Measurements from ENCODE around the gene RHBDL2.

RHBDL2 gene, protein sequence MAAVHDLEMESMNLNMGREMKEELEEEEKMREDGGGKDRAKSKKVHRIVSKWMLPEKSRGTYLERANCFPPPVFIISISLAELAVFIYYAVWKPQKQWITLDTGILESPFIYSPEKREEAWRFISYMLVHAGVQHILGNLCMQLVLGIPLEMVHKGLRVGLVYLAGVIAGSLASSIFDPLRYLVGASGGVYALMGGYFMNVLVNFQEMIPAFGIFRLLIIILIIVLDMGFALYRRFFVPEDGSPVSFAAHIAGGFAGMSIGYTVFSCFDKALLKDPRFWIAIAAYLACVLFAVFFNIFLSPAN

GRCh38 chr1:38941527-38942019 is at the start of gene RHBDL2:
TSS of gene RHBDL2 (minus strand) at chr1:38941830. CDS start at chr1:38919212, 22,618 bp downstream.
- Histone ChIP-seq H3K4me2 (ENCODE audit: low read length) (no peak within 1 kb of the TSS), H3K9ac (ENCODE audit: low read length) (no peak within 1 kb of the TSS), H4K20me1 (ENCODE audit: insufficient read depth, low read length) (no peaks in the 10 kb centered on the region), H3K36me3 (replicated peaks; ENCODE audit: low read depth, low read length) (no peaks in the 10 kb centered on the region), H3K4me1 (ENCODE audit: low read length) (no peaks in the 10 kb centered on the region), H2AFZ (ENCODE audit: low read depth, low read length) (no peak within 1 kb of the TSS), H3K79me2 (ENCODE audit: low read length) (no peaks in the 10 kb centered on the region), H3K4me3 (ENCODE audit: low read length) (no peak within 1 kb of the TSS), H3K27ac (ENCODE audit: low read length) (no peak within 1 kb of the TSS), H3K9me3 (ENCODE audit: insufficient read depth, low read length) (no peaks in the 10 kb centered on the region), H3K27me3 (ENCODE audit: low read depth, low read length) (no peaks in the 10 kb centered on the region)
- TF ChIP-seq CTCF (IDR thresholded peaks at IDR 0.05; ENCODE audit: low read depth, low read length) (no peak), EZH2phosphoT487 (IDR thresholded peaks at IDR 0.05; ENCODE audit: low read depth) (no peak)

- 0 out of 2 replicates have a peak within 1 kb of the TSS, but pooled peaks have one; percentile 6 for H2AFZ ChIP-seq (ENCODE audit: low read depth, low read length)
- H3K27me3 ChIP-seq (ENCODE audit: low read depth, low read length) = no peaks in the 10 kb centered on the region
- no peaks in the 10 kb centered on the region for H3K9me3 ChIP-seq (ENCODE audit: insufficient read depth, low read length)
- H3K4me1 ChIP-seq (ENCODE audit: low read length) = peaks cover 15% of the 10 kb centered on the region
- peak within 1 kb of the TSS; percentile 99 for H3K9ac ChIP-seq (ENCODE audit: low read length)
- H3K4me3 ChIP-seq (ENCODE audit: low read length) = peak within 1 kb of the TSS; percentile 93
- no peak for TF ChIP-seq EZH2phosphoT487 (IDR thresholded peaks at IDR 0.05; ENCODE audit: low read depth)
- no peak for TF ChIP-seq CTCF (IDR thresholded peaks at IDR 0.05; ENCODE audit: low read depth, low read length)
- peaks cover 17% of the 10 kb centered on the region for H3K36me3 ChIP-seq (replicated peaks; ENCODE audit: low read depth, low read length)
- peaks cover 32% of the 10 kb centered on the region for H4K20me1 ChIP-seq (ENCODE audit: insufficient read depth, low read length)
- peaks cover 50% of the 10 kb centered on the region for H3K79me2 ChIP-seq (ENCODE audit: low read length)
- peak within 1 kb of the TSS; percentile 90 for H3K27ac ChIP-seq (ENCODE audit: low read length)
- H3K4me2 ChIP-seq (ENCODE audit: low read length) = peak within 1 kb of the TSS; percentile 81
Measured at GRCh38 chr1:38990738-38991637, 49.4 kb upstream of the RHBDL2 start, which contains the start of gene AKIRIN1. TSS of gene AKIRIN1 (plus strand) at chr1:38991276. CDS start at chr1:38991381, 105 bp downstream.

- peaks cover 14% of the 10 kb centered on the region for H3K36me3 ChIP-seq (replicated peaks; ENCODE audit: low read depth, low read length)
- H3K9me3 ChIP-seq (ENCODE audit: insufficient read depth, low read length) = no peaks in the 10 kb centered on the region
- peaks cover 28% of the 10 kb centered on the region for H4K20me1 ChIP-seq (ENCODE audit: insufficient read depth, low read length)
- TF ChIP-seq CTCF (IDR thresholded peaks at IDR 0.05; ENCODE audit: low read depth, low read length) (no peak), EZH2phosphoT487 (IDR thresholded peaks at IDR 0.05; ENCODE audit: low read depth) (no peak)
- peak overlapping the region; percentile 80 for H3K4me2 ChIP-seq (ENCODE audit: low read length)
- H3K27ac ChIP-seq (ENCODE audit: low read length) = peak overlapping the region; percentile 62
- no peaks in the 10 kb centered on the region for H3K27me3 ChIP-seq (ENCODE audit: low read depth, low read length)
- H3K4me3 ChIP-seq (ENCODE audit: low read length) = peak overlapping the region; percentile 84
- H3K4me1 ChIP-seq (ENCODE audit: low read length) = peaks cover 15% of the 10 kb centered on the region
- H3K79me2 ChIP-seq (ENCODE audit: low read length) = peaks cover 44% of the 10 kb centered on the region
- H3K9ac ChIP-seq (ENCODE audit: low read length) = peak overlapping the region; percentile 71
- H2AFZ ChIP-seq (ENCODE audit: low read depth, low read length) = 0 out of 2 replicates have a peak overlapping the region, but pooled peaks have one; percentile 6
Measured at GRCh38 chr1:38990386-38990737, 48.7 kb upstream of the RHBDL2 start.

All from OCI-LY3 (cell line).